CD14-positive monocyte (primary cell): ENCODE results near the gene RRP12. TPM values are rescaled to one million over a fixed set of nuclear protein-coding genes. Genes with fewer than 3 reads are reported as not detected.

Experiments
- DNase-seq, 3 donors: peaks; one replicate each; pipeline ENCODE4 v3.0.0-alpha.2; 2011 to 2022
- H2AFZ ChIP-seq: 2 replicates; pipeline ENCODE4 v1.6.0; 2012; ENCODE audit warnings: mild to moderate bottlenecking, low read depth, low read length, inconsistent platforms; ENCODE audit not compliant: insufficient read depth, poor library complexity, severe bottlenecking
- H3K27ac ChIP-seq, 2 donors: 1 replicate in 1 of 2; 2 replicates in 1 of 2; pipeline ENCODE4 v1.5.1; 2012 to 2013; ENCODE audit warnings: low read length in 2 of 2, control low read depth in 1 of 2, inconsistent platforms in 1 of 2, low read depth in 1 of 2, mild to moderate bottlenecking in 1 of 2
- H3K27me3 ChIP-seq, 2 donors: one replicate each; pipeline versions ENCODE4 v1.6.0 to v1.6.1; 2011 to 2013; ENCODE audit warnings: low read length in 2 of 2; ENCODE audit not compliant: control insufficient read depth in 2 of 2, insufficient read depth in 2 of 2
- H3K36me3 ChIP-seq, 2 donors: replicated peaks in 1 of 2; 1 replicate in 1 of 2; 2 replicates in 1 of 2; pipeline versions ENCODE4 v1.5.1 to v1.6.1; 2012 to 2013; ENCODE audit warnings: low read length in 2 of 2, control low read depth in 1 of 2, inconsistent platforms in 1 of 2, mild to moderate bottlenecking in 1 of 2; ENCODE audit not compliant: insufficient read depth in 2 of 2, control insufficient read depth in 1 of 2
- H3K4me1 ChIP-seq, 2 donors: 1 replicate in 1 of 2; 2 replicates in 1 of 2; pipeline versions ENCODE4 v1.5.1 to v1.6.1; 2012 to 2013; ENCODE audit warnings: low read length in 2 of 2, control low read depth in 1 of 2, inconsistent platforms in 1 of 2, mild to moderate bottlenecking in 1 of 2, moderate library complexity in 1 of 2; ENCODE audit not compliant: insufficient read depth in 2 of 2, control insufficient read depth in 1 of 2
- H3K4me2 ChIP-seq: replicated peaks from 2 replicates; pipeline ENCODE3; 2012; ENCODE audit warnings: low read length, moderate library complexity, mild to moderate bottlenecking; ENCODE audit not compliant: poor library complexity, severe bottlenecking; ENCODE audit errors: extremely low read depth
- H3K4me3 ChIP-seq, 3 experiments: fragments of 200-600 bp in 1 of 3; sonication (generic) in 1 of 3; replicated peaks in 1 of 3; 1 replicate in 2 of 3; 2 replicates in 1 of 3; pipeline ENCODE4 v1.5.1; 2011 to 2013; ENCODE audit warnings: low read length in 3 of 3, mild to moderate bottlenecking in 3 of 3, control low read depth in 2 of 3, low read depth in 2 of 3, inconsistent platforms in 1 of 3, moderate library complexity in 1 of 3
- H3K79me2 ChIP-seq: 2 replicates; pipeline ENCODE4 v1.6.0; 2012; ENCODE audit warnings: mild to moderate bottlenecking, control low read depth, inconsistent platforms, low read length, moderate library complexity; ENCODE audit not compliant: insufficient read depth
- H3K9ac ChIP-seq: 2 replicates; pipeline ENCODE4 v1.6.0; 2017; ENCODE audit warnings: low read length, mild to moderate bottlenecking; ENCODE audit not compliant: insufficient read depth, poor library complexity, severe bottlenecking
- H3K9me3 ChIP-seq, 2 donors: replicated peaks in 1 of 2; 1 replicate in 1 of 2; 2 replicates in 1 of 2; pipeline versions ENCODE4 v1.5.1 to v1.6.1; 2012 to 2013; ENCODE audit warnings: low read length in 2 of 2, control low read depth in 1 of 2; ENCODE audit not compliant: control insufficient read depth in 1 of 2, insufficient read depth in 1 of 2
- H4K20me1 ChIP-seq: 2 replicates; pipeline ENCODE4 v1.6.0; 2012; ENCODE audit warnings: mild to moderate bottlenecking, low read length, control low read depth, moderate library complexity; ENCODE audit not compliant: insufficient read depth
- H3K27ac Mint-ChIP-seq, 7 donors: one replicate each; pipeline ENCODE4 v1.8.0; 2020; ENCODE audit warnings: mild to moderate bottlenecking in 7 of 7, mixed read lengths in 7 of 7, moderate library complexity in 6 of 7, inconsistent platforms in 2 of 7
- H3K27me3 Mint-ChIP-seq, 3 donors: one replicate each; pipeline ENCODE4 v1.8.0; 2021 to 2022; ENCODE audit warnings: low read depth in 3 of 3, mild to moderate bottlenecking in 3 of 3, mixed read lengths in 3 of 3, moderate library complexity in 3 of 3, inconsistent platforms in 1 of 3
- H3K36me3 Mint-ChIP-seq, 2 donors: one replicate each; pipeline ENCODE4 v1.8.0; 2020; ENCODE audit warnings: mixed read lengths in 2 of 2, inconsistent platforms in 1 of 2, mild to moderate bottlenecking in 1 of 2
- H3K4me1 Mint-ChIP-seq: one replicate; pipeline ENCODE4 v1.8.0; 2020; ENCODE audit warnings: mild to moderate bottlenecking, mixed read lengths
- H3K4me3 Mint-ChIP-seq, 2 donors: one replicate each; pipeline ENCODE4 v1.8.0; 2020; ENCODE audit warnings: mild to moderate bottlenecking in 2 of 2, mixed read lengths in 2 of 2, moderate library complexity in 1 of 2
- H3K9me3 Mint-ChIP-seq, 7 donors: one replicate each; pipeline ENCODE4 v1.8.0; 2020 to 2022; ENCODE audit warnings: mixed read lengths in 7 of 7, mild to moderate bottlenecking in 6 of 7, moderate library complexity in 6 of 7, inconsistent platforms in 2 of 7
- CTCF ChIP-seq: fragments of 200-600 bp; IDR thresholded peaks from one replicate; pipeline ENCODE4 v1.8.0; 2022; ENCODE audit warnings: antibody characterized with exemption, mild to moderate bottlenecking
- WGBS: methylation state at CpG from one replicate; pipeline ENCODE4 v1.1.5; 2013; ENCODE audit warnings: missing lambda C conversion rate; ENCODE audit not compliant: insufficient coverage; 5-methylcytosine and 5-hydroxymethylcytosine counted together
- intact Hi-C, 2 donors: fragments of 100-400 bp; cut with micrococcal nuclease; formaldehyde crosslinking; loops; one replicate each; pipeline versions ENCODE4 v1.15.0 to v1.15.1; 2023
- polyA plus RNA-seq, 3 donors: library from polyadenylated mRNA; depleted of rRNA in 1 of 3; unstranded in 2 of 3; stranded (reverse) in 1 of 3; fragments of 300-500 nt in 2 of 3; fragments of >200 nt in 1 of 3; fragmentation: Illumina TruSeq in 2 of 3; gene quantifications; 1 replicate in 2 of 3; 2 replicates in 1 of 3; pipeline ENCODE4 v1.2.3, GENCODE V29; 2012 to 2021

RRP12 gene
- polyA plus RNA-seq, 3 donors = 31.0 to 98.7 (median 44.3) TPM

- Mint-ChIP-seq H3K9me3 (peaks cover 0 to 3% (median 0%) of the 10 kb centered on the region in 7 donors), H3K4me1 (peaks cover 39% of the 10 kb centered on the region), H3K4me3 (no peak overlapping the region), H3K27ac (peak overlapping the region in 1 of 7 donors; percentile 32), H3K36me3 (peaks cover 0 to 4% of the 10 kb centered on the region in 2 donors), H3K27me3 (peaks cover 0 to 6% (median 2%) of the 10 kb centered on the region in 3 donors)
- H3K9me3 ChIP-seq = no peaks in the 10 kb centered on the region
- H4K20me1 ChIP-seq = no peaks in the 10 kb centered on the region
- TF ChIP-seq CTCF = no peak
- H3K27ac ChIP-seq = no peak overlapping the region
- H3K9ac ChIP-seq = no peak overlapping the region
- WGBS = no CpG with 5 or more reads among the region's 2 CpGs
- DNase-seq = no peak
- intact Hi-C loops = loop anchor here in 1 of 2 donors (5.0 kb wide), 1 partner anchor 46 kb away; no protein-coding TSS in a partner anchor
- no peak overlapping the region for H2AFZ ChIP-seq
- no peaks in the 10 kb centered on the region for H3K27me3 ChIP-seq
- peaks cover 8 to 27% of the 10 kb centered on the region in 2 donors for H3K4me1 ChIP-seq
- H3K79me2 ChIP-seq = no peaks in the 10 kb centered on the region
- no peak overlapping the region for H3K4me3 ChIP-seq
- H3K36me3 ChIP-seq = no peaks in the 10 kb centered on the region
- no peak overlapping the region for H3K4me2 ChIP-seq
Measured at GRCh38 chr10:97341416-97341815, 59.7 kb downstream of the RRP12 start.

- Mint-ChIP-seq H3K4me1 (peaks cover 43% of the 10 kb centered on the region), H3K36me3 (peaks cover 5 to 6% of the 10 kb centered on the region in 2 donors), H3K9me3 (peaks cover 0 to 6% (median 0%) of the 10 kb centered on the region in 7 donors), H3K27ac (peak overlapping the region in 4 of 7 donors; percentile 37 to 74 (median 54)), H3K4me3 (no peak overlapping the region), H3K27me3 (peaks cover 0 to 6% (median 0%) of the 10 kb centered on the region in 3 donors)
- 67% methylated on average over 5 of the region's 5 CpGs for WGBS
- no peak overlapping the region for H2AFZ ChIP-seq
- H3K4me3 ChIP-seq = no peak overlapping the region
- H4K20me1 ChIP-seq = peaks cover 9% of the 10 kb centered on the region
- H3K27me3 ChIP-seq = no peaks in the 10 kb centered on the region
- peaks cover 17 to 33% of the 10 kb centered on the region in 2 donors for H3K4me1 ChIP-seq
- no peak overlapping the region for H3K4me2 ChIP-seq
- DNase-seq = no peak
- no peak for TF ChIP-seq CTCF
- H3K36me3 ChIP-seq = no peaks in the 10 kb centered on the region
- intact Hi-C loops = loop anchor here in 1 of 2 donors (10.0 kb wide), 1 partner anchor 157 kb away; the partner anchor contains the start of genes MMS19 and UBTD1
- no peaks in the 10 kb centered on the region for H3K9me3 ChIP-seq
- peaks cover 19% of the 10 kb centered on the region for H3K79me2 ChIP-seq
- H3K9ac ChIP-seq = no peak overlapping the region
- H3K27ac ChIP-seq = no peak overlapping the region
Measured at GRCh38 chr10:97338041-97338440, 63.1 kb downstream of the RRP12 start.
